HepG2 (cell line): ENCODE results near the gene JUND. TPM values are rescaled to one million over a fixed set of nuclear protein-coding genes. Genes with fewer than 3 reads are reported as not detected.

Experiments used
- ATRX ChIP-seq: sonication (generic); formaldehyde crosslinking; IDR thresholded peaks from 2 replicates; pipeline ENCODE4 v1.4.0; 2020; ENCODE audit warnings: missing genetic modification reagents, borderline replicate concordance
- ISX ChIP-seq: sonication (generic); formaldehyde crosslinking; conservative IDR thresholded peaks from 2 replicates; pipeline ENCODE4 v1.5.0; 2020; ENCODE audit warnings: missing genetic modification reagents
- KLF16 ChIP-seq, 2 experiments: sonication (generic) in 1 of 2; formaldehyde crosslinking in 1 of 2; IDR thresholded peaks; 2 replicates each; pipeline versions ENCODE4 v1.6.1 to v1.8.0; 2016 to 2023; ENCODE audit warnings: missing genetic modification reagents in 2 of 2, missing compliant biosample characterization in 1 of 2
- LCORL ChIP-seq, 2 experiments: fragments of 450-650 bp in 1 of 2; sonication (generic) in 1 of 2; formaldehyde crosslinking in 1 of 2; IDR thresholded peaks; 2 replicates each; pipeline versions ENCODE4 v1.5.0 to v1.6.1; 2017 to 2020; ENCODE audit warnings: antibody characterized with exemption in 1 of 2, missing genetic modification reagents in 1 of 2
- MED8 ChIP-seq: sonication (generic); formaldehyde crosslinking; IDR thresholded peaks from 2 replicates; pipeline ENCODE4 v1.8.1; 2023; ENCODE audit warnings: mild to moderate bottlenecking, missing genetic modification reagents; ENCODE audit not compliant: insufficient replicate concordance
- NCOA5 ChIP-seq: sonication (generic); formaldehyde crosslinking; IDR thresholded peaks from 2 replicates; pipeline ENCODE4 v1.4.0; 2020; ENCODE audit warnings: missing genetic modification reagents
- NFE2L2 ChIP-seq: fragments of 150-350 bp; IDR thresholded peaks from 2 replicates; pipeline ENCODE4 v1.6.1; 2014; ENCODE audit warnings: low read length
- NFIC ChIP-seq: IDR thresholded peaks from 2 replicates; pipeline ENCODE4 v1.6.1; 2012; ENCODE audit warnings: mild to moderate bottlenecking, low read length, inconsistent platforms
- PHF21A ChIP-seq: sonication (generic); formaldehyde crosslinking; IDR thresholded peaks from 2 replicates; pipeline ENCODE4 v1.5.0; 2020; ENCODE audit warnings: mild to moderate bottlenecking, missing genetic modification reagents
- RAD21 ChIP-seq: fragments of 450-650 bp; formaldehyde crosslinking; IDR thresholded peaks from 2 replicates; pipeline ENCODE4 v1.5.0; 2020; ENCODE audit warnings: mild to moderate bottlenecking
- REL ChIP-seq: sonication (generic); formaldehyde crosslinking; conservative IDR thresholded peaks from 2 replicates; pipeline ENCODE4 v1.8.0; 2022; ENCODE audit warnings: mild to moderate bottlenecking, missing genetic modification reagents, moderate library complexity
- RFX1 ChIP-seq: fragments of 450-650 bp; IDR thresholded peaks from 2 replicates; pipeline ENCODE4 v1.6.1; 2017
- WIZ ChIP-seq: sonication (generic); formaldehyde crosslinking; IDR thresholded peaks from 2 replicates; pipeline ENCODE4 v1.5.1; 2020; ENCODE audit warnings: mild to moderate bottlenecking, missing genetic modification reagents
- ZKSCAN5 ChIP-seq: sonication (generic); formaldehyde crosslinking; IDR thresholded peaks from 2 replicates; pipeline ENCODE4 v1.5.1; 2020; ENCODE audit warnings: mild to moderate bottlenecking, missing genetic modification reagents
- ZMAT3 ChIP-seq: sonication (generic); formaldehyde crosslinking; conservative IDR thresholded peaks from 2 replicates; pipeline ENCODE4 v1.7.0; 2021; ENCODE audit warnings: missing genetic modification reagents
- ZNF20 ChIP-seq: sonication (generic); formaldehyde crosslinking; IDR thresholded peaks from 2 replicates; pipeline ENCODE4 v1.4.0; 2020; ENCODE audit warnings: mild to moderate bottlenecking, moderate library complexity, missing genetic modification reagents
- ZNF224 ChIP-seq: sonication (generic); formaldehyde crosslinking; IDR thresholded peaks from 2 replicates; pipeline ENCODE4 v1.5.0; 2020; ENCODE audit warnings: mild to moderate bottlenecking, missing genetic modification reagents
- ZNF33A ChIP-seq: sonication (generic); formaldehyde crosslinking; IDR thresholded peaks from 2 replicates; pipeline ENCODE4 v1.5.1; 2020; ENCODE audit warnings: missing genetic modification reagents, mild to moderate bottlenecking, moderate library complexity, borderline replicate concordance
- ZNF670 ChIP-seq: sonication (generic); formaldehyde crosslinking; IDR thresholded peaks from 2 replicates; pipeline ENCODE4 v1.8.0; 2022; ENCODE audit warnings: mild to moderate bottlenecking, missing genetic modification reagents, borderline replicate concordance
- ZSCAN12 ChIP-seq: sonication (generic); formaldehyde crosslinking; IDR thresholded peaks from 2 replicates; pipeline ENCODE4 v1.9.0; 2021; ENCODE audit warnings: mild to moderate bottlenecking, missing genetic modification reagents
- polyA plus RNA-seq, 8 experiments: library from polyadenylated mRNA; depleted of rRNA in 3 of 8; stranded (reverse) in 7 of 8; unstranded in 1 of 8; fragments of >200 nt; fragmentation: Illumina TruSeq in 4 of 8; extraction: Trizol in 4 of 8; gene quantifications; 2 replicates each; pipeline versions ENCODE4 v1.2.1 to v1.2.3, GENCODE V29; 2011 to 2016; ENCODE audit warnings: low read depth in 4 of 8, missing spikeins in 1 of 8, mixed read lengths in 1 of 8; ENCODE audit not compliant: insufficient read depth in 1 of 8
- total RNA-seq, 5 experiments: library from RNA; depleted of rRNA; stranded (reverse); fragments of >200 nt; fragmentation: Illumina TruSeq; extraction: Trizol; gene quantifications; 2 replicates each; pipeline ENCODE4 v1.2.3, GENCODE V29; 2016; ENCODE audit warnings: low read depth in 1 of 5
- TF ChIP-seq, protein P1 (sequence below): IDR thresholded peaks from 2 replicates; pipeline ENCODE4 v1.6.1; 2018; ENCODE audit warnings: missing genetic modification reagents, mild to moderate bottlenecking, missing compliant biosample characterization
- TF ChIP-seq, protein P2 (sequence below): sonication (generic); formaldehyde crosslinking; IDR thresholded peaks from 2 replicates; pipeline ENCODE4 v1.8.1; 2023; ENCODE audit warnings: mild to moderate bottlenecking, moderate library complexity, missing genetic modification reagents
- TF ChIP-seq, protein P3 (sequence below): fragments of 450-650 bp; IDR thresholded peaks from 2 replicates; pipeline ENCODE4 v1.6.1; 2017
- TF ChIP-seq, protein P4 (sequence below): sonication (generic); formaldehyde crosslinking; IDR thresholded peaks from 2 replicates; pipeline ENCODE4 v1.4.0; 2020; ENCODE audit warnings: missing genetic modification reagents

The JUND gene
- total and polyA plus RNA-seq, 2 of the 13 experiments (the other 11 are each of a cell fraction or from before 2014, with no cell fraction given): 41.2 to 59.8 TPM

DNA sequence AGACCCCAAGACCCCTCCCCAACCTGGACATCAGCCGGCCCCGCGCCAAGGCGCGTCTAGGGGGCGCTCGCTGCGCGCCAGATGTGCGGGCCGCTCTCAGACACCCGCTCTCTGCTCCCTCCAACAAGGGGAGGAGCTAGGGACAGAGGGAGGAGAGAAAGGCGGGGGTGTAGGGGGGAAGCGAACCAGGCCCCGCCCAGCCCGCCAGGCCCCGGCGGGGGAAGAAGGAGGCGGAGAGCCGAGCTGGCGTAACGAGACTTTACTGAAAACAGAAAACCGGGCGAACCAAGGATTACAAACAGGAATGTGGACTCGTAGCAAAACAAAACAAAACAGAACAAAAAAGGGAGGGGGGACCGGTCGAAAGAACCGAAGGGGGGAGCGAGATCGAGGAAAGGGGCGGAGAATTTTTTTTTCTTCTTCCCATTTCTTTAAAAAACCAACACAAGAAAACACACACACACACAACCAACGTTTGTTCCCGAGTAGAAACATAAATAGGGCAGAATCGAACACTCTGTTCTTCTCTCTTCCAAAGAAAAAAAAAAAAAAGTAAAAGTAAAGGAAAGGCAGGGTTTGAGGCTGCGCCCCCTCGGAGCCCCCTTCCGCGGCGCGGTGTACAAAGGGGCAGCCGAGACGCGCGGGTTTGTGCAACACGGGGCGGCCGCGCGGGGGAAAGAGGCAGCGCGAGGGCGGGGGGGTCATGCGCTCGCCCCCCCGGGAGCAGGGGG is 1.7 kb downstream of the JUND start (continued):
- TF ChIP-seq KLF16 (CRISPR knock-in tag; IDR thresholded peaks at IDR 0.05): no peak; a peak in 1 of 4 replicates
- TF ChIP-seq MED8: peak; percentile 47
- peak; percentile 37; the same call in 1 of the 2 replicates for TF ChIP-seq REL (CRISPR knock-in tag)
- TF ChIP-seq, protein P1, sequence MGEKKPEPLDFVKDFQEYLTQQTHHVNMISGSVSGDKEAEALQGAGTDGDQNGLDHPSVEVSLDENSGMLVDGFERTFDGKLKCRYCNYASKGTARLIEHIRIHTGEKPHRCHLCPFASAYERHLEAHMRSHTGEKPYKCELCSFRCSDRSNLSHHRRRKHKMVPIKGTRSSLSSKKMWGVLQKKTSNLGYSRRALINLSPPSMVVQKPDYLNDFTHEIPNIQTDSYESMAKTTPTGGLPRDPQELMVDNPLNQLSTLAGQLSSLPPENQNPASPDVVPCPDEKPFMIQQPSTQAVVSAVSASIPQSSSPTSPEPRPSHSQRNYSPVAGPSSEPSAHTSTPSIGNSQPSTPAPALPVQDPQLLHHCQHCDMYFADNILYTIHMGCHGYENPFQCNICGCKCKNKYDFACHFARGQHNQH (CRISPR knock-in tag): peak; percentile 19; the same call in 1 of the 2 replicates
- TF ChIP-seq ISX (CRISPR knock-in tag): no peak
- TF ChIP-seq RAD21: peak; percentile 94
- TF ChIP-seq NFIC: peak; percentile 45; the same call in 1 of the 2 replicates
- TF ChIP-seq PHF21A (CRISPR knock-in tag): peak; percentile 40; the same call in 1 of the 2 replicates
- TF ChIP-seq ZNF670: peak; percentile 79; the same call in 1 of the 2 replicates
- no peak for TF ChIP-seq ZNF33A (CRISPR knock-in tag)
- no peak for TF ChIP-seq ZNF20 (CRISPR knock-in tag)
- no peak for TF ChIP-seq NFE2L2
- no peak for TF ChIP-seq LCORL (IDR thresholded peaks at IDR 0.05)
- TF ChIP-seq LCORL (CRISPR knock-in tag; IDR thresholded peaks at IDR 0.05): peak; percentile 50
- TF ChIP-seq, protein P2, sequence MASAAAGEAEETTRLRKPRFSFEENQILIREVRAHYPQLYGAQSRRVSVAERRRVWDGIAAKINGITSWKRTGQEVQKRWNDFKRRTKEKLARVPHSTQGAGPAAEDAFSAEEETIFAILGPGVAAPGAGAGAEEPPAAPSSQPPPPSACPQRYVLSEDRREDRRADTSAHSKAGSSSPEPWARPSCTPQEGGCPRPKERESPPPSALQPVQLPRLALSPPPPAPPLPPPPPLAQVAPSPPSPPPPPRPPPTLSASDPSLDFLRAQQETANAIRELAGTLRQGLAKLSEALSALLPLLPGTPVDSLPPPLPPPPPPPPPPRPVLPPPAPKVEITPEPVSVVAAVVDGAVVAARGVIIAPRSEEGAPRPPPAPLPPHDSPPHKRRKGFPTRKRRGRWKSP: peak; percentile 55; the same call in 1 of the 2 replicates
- TF ChIP-seq ATRX (CRISPR knock-in tag): no peak
- no peak; the same call in 1 of the 2 replicates for TF ChIP-seq ZNF224
- TF ChIP-seq ZSCAN12: 0 out of 2 replicates have a peak, but pooled peaks have one; percentile 6
- TF ChIP-seq WIZ: no peak
- TF ChIP-seq NCOA5: no peak
- TF ChIP-seq ZKSCAN5 (CRISPR knock-in tag): no peak
- TF ChIP-seq, protein P3, sequence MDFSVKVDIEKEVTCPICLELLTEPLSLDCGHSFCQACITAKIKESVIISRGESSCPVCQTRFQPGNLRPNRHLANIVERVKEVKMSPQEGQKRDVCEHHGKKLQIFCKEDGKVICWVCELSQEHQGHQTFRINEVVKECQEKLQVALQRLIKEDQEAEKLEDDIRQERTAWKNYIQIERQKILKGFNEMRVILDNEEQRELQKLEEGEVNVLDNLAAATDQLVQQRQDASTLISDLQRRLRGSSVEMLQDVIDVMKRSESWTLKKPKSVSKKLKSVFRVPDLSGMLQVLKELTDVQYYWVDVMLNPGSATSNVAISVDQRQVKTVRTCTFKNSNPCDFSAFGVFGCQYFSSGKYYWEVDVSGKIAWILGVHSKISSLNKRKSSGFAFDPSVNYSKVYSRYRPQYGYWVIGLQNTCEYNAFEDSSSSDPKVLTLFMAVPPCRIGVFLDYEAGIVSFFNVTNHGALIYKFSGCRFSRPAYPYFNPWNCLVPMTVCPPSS: no peak
- TF ChIP-seq RFX1: no peak
- TF ChIP-seq, protein P4, sequence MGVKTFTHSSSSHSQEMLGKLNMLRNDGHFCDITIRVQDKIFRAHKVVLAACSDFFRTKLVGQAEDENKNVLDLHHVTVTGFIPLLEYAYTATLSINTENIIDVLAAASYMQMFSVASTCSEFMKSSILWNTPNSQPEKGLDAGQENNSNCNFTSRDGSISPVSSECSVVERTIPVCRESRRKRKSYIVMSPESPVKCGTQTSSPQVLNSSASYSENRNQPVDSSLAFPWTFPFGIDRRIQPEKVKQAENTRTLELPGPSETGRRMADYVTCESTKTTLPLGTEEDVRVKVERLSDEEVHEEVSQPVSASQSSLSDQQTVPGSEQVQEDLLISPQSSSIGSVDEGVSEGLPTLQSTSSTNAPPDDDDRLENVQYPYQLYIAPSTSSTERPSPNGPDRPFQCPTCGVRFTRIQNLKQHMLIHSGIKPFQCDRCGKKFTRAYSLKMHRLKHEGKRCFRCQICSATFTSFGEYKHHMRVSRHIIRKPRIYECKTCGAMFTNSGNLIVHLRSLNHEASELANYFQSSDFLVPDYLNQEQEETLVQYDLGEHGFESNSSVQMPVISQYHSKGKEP (CRISPR knock-in tag): no peak
- TF ChIP-seq ZMAT3 (CRISPR knock-in tag): peak; percentile 48; the same call in 1 of the 2 replicates
